ENCODE results near the gene SLC40A1. TPM values are rescaled to one million over a fixed set of nuclear protein-coding genes. Genes with fewer than 3 reads are reported as not detected.

SLC40A1 gene
- total and polyA plus RNA-seq, 2 donors (not counting 1 experiment from before 2014, with no cell fraction given), result 17.2 to 97.4 TPM

DNA sequence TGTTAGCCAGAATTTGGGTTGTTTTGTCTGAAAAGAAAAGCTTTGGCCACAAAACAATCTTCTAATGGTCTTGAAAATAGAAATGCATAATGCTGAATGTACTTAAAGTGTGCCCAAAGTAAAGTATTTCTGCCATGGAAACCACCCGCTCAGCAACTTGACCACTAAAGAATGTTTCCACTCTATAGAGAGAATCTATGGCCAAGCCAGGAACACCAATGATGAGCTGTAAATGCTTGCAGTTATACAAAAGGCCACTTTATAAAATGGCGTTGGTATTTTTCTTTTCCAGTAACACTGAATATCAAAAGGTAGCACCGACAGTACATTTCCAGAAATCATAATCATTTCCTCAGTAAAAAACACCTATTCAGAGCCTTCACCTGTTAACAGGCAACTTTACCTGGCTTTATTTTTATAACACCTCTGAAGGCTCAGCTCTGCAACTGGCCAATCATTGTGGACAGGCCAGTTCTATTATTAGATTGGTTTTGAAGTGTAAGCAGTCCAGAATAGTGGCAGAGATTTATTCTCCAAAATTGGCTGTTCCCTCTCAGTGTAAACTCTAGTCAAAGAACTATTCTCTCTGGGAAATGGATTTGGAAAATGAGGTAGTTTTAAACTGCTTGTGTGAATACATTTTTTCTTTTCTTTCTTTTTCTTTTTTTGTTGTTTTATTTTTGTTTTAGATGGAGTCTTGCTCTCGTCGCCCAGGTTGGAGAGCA is 36.1 kb downstream of the SLC40A1 start:
- H3K27ac ChIP-seq (ENCODE audit: insufficient read depth, low read length), result no peak overlapping the region
- DNase-seq (ENCODE audit: low read depth in 2 of 2), result no peak
- TF ChIP-seq, protein P1, sequence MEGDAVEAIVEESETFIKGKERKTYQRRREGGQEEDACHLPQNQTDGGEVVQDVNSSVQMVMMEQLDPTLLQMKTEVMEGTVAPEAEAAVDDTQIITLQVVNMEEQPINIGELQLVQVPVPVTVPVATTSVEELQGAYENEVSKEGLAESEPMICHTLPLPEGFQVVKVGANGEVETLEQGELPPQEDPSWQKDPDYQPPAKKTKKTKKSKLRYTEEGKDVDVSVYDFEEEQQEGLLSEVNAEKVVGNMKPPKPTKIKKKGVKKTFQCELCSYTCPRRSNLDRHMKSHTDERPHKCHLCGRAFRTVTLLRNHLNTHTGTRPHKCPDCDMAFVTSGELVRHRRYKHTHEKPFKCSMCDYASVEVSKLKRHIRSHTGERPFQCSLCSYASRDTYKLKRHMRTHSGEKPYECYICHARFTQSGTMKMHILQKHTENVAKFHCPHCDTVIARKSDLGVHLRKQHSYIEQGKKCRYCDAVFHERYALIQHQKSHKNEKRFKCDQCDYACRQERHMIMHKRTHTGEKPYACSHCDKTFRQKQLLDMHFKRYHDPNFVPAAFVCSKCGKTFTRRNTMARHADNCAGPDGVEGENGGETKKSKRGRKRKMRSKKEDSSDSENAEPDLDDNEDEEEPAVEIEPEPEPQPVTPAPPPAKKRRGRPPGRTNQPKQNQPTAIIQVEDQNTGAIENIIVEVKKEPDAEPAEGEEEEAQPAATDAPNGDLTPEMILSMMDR (conservative IDR thresholded peaks at IDR 0.05 in 1 of 2, IDR thresholded peaks at IDR 0.05 in 1 of 2; ENCODE audit: low read depth in 1 of 2, low read length in 2 of 2), result no peak
- no peak for TF ChIP-seq EZH2 (IDR thresholded peaks at IDR 0.05; ENCODE audit: low read length, missing control alignments)
- H3K27me3 ChIP-seq (ENCODE audit: control insufficient read depth, insufficient read depth, low read length), result no peaks in the 10 kb centered on the region
- no peaks in the 10 kb centered on the region for H4K20me1 ChIP-seq (ENCODE audit: control insufficient read depth, extremely low read depth, insufficient read depth, low read length)
- no peaks in the 10 kb centered on the region for H3K79me2 ChIP-seq (ENCODE audit: control insufficient read depth, insufficient read depth, low read length)
- no peak overlapping the region for H3K4me3 ChIP-seq (replicated peaks in 1 of 4; ENCODE audit: control extremely low read depth in 1 of 4, insufficient read depth in 1 of 4, low read depth in 3 of 4, low read length in 4 of 4)
- peaks cover 2% of the 10 kb centered on the region for H3K4me1 ChIP-seq (ENCODE audit: control insufficient read depth, extremely low read depth, insufficient read depth, low read length)
- no peaks in the 10 kb centered on the region for H3K9me3 ChIP-seq (ENCODE audit: control insufficient read depth, insufficient read depth, low read depth, low read length)
- no peak overlapping the region for H3K9ac ChIP-seq (ENCODE audit: insufficient read depth, low read length)
- no peaks in the 10 kb centered on the region for H3K36me3 ChIP-seq (ENCODE audit: control insufficient read depth, insufficient read depth, low read length)
- no peak overlapping the region for H3K4me2 ChIP-seq (ENCODE audit: extremely low read depth, insufficient read depth, low read length)
- H2AFZ ChIP-seq (ENCODE audit: low read length), result no peak overlapping the region

DNA sequence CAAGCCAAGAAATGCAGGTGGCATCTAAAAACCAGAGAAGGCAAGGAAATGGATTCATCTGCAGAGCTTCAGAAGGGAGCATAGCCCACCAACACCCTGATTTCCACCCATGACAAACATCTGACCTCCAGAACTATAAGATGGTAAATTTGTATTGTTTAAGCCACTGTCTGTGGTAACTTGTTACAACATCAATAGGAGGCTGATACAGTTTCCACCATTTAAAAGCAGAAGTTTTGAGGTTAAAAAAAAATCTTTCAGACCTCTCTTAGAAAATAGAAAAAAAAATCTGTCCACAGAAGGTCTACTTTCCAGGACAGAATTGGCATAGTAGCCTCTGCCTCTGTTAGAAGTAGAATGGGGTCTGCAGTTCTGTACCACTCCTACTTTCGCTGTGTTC is 37.2 kb downstream of the SLC40A1 start:
- no peaks in the 10 kb centered on the region for H3K79me2 ChIP-seq (ENCODE audit: control insufficient read depth, insufficient read depth, low read length)
- H3K9me3 ChIP-seq (ENCODE audit: control insufficient read depth, insufficient read depth, low read depth, low read length), result no peaks in the 10 kb centered on the region
- H3K9ac ChIP-seq (ENCODE audit: insufficient read depth, low read length), result no peak overlapping the region
- H3K4me1 ChIP-seq (ENCODE audit: control insufficient read depth, extremely low read depth, insufficient read depth, low read length), result no peaks in the 10 kb centered on the region
- no peak for DNase-seq (ENCODE audit: low read depth in 2 of 2)
- TF ChIP-seq EZH2 (IDR thresholded peaks at IDR 0.05; ENCODE audit: low read length, missing control alignments), result no peak
- TF ChIP-seq, protein P1 (conservative IDR thresholded peaks at IDR 0.05 in 1 of 2, IDR thresholded peaks at IDR 0.05 in 1 of 2; ENCODE audit: low read depth in 1 of 2, low read length in 2 of 2), result no peak
- H3K27me3 ChIP-seq (ENCODE audit: control insufficient read depth, insufficient read depth, low read length), result no peaks in the 10 kb centered on the region
- no peaks in the 10 kb centered on the region for H4K20me1 ChIP-seq (ENCODE audit: control insufficient read depth, extremely low read depth, insufficient read depth, low read length)
- H3K4me2 ChIP-seq (ENCODE audit: extremely low read depth, insufficient read depth, low read length), result no peak overlapping the region
- no peak overlapping the region for H2AFZ ChIP-seq (ENCODE audit: low read length)
- no peak overlapping the region for H3K27ac ChIP-seq (ENCODE audit: insufficient read depth, low read length)
- H3K4me3 ChIP-seq (replicated peaks in 1 of 4; ENCODE audit: control extremely low read depth in 1 of 4, insufficient read depth in 1 of 4, low read depth in 3 of 4, low read length in 4 of 4), result no peak overlapping the region
- H3K36me3 ChIP-seq (ENCODE audit: control insufficient read depth, insufficient read depth, low read length), result no peaks in the 10 kb centered on the region

DNA sequence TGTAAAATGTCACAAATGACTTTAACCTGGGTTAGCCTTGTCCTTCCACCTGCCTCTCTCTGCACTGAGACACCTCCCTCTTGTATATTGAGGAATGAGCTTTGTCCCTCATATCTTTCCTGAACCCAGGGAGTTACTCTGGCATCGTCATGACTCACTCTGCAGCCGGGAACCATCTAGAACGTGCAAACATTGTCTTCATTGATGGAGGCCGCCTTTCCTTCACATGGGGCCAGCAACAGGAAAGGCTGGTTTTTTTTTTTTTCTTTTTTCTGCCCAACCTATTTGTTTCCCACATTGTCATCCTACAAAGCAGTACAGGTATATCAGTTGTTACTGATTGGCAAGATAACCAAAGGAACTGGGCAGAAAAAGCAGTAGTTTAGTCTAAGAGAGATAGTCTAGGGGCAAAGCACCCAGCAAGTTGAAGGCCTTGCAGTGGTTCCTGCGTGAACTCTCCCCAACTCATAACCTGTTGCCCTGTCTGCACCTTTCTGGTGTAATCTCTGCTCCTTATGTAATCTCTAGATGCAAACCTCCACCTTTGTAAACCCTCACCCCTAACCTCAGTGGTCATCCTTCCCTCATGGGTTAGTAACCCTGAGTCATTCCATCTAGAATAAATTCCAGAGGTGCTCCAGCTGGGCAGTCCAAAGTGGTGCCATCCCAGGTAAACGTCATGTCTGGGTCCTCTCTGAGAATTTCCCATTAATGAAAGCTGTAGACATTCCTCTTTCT is 38.3 kb downstream of the SLC40A1 start:
- Histone ChIP-seq H3K4me1 (ENCODE audit: control insufficient read depth, extremely low read depth, insufficient read depth, low read length) (no peaks in the 10 kb centered on the region), H3K27me3 (ENCODE audit: control insufficient read depth, insufficient read depth, low read length) (no peaks in the 10 kb centered on the region), H3K79me2 (ENCODE audit: control insufficient read depth, insufficient read depth, low read length) (no peaks in the 10 kb centered on the region), H3K36me3 (ENCODE audit: control insufficient read depth, insufficient read depth, low read length) (no peaks in the 10 kb centered on the region), H2AFZ (ENCODE audit: low read length) (no peak overlapping the region), H3K27ac (ENCODE audit: insufficient read depth, low read length) (no peak overlapping the region), H4K20me1 (ENCODE audit: control insufficient read depth, extremely low read depth, insufficient read depth, low read length) (no peaks in the 10 kb centered on the region), H3K4me3 (replicated peaks in 1 of 4; ENCODE audit: control extremely low read depth in 1 of 4, insufficient read depth in 1 of 4, low read depth in 3 of 4, low read length in 4 of 4) (no peak overlapping the region), H3K4me2 (ENCODE audit: extremely low read depth, insufficient read depth, low read length) (no peak overlapping the region), H3K9me3 (ENCODE audit: control insufficient read depth, insufficient read depth, low read depth, low read length) (no peaks in the 10 kb centered on the region), H3K9ac (ENCODE audit: insufficient read depth, low read length) (no peak overlapping the region)
- no peak for DNase-seq (ENCODE audit: low read depth in 2 of 2)
- TF ChIP-seq, protein P1 (conservative IDR thresholded peaks at IDR 0.05 in 1 of 2, IDR thresholded peaks at IDR 0.05 in 1 of 2; ENCODE audit: low read depth in 1 of 2, low read length in 2 of 2), result no peak
- no peak for TF ChIP-seq EZH2 (IDR thresholded peaks at IDR 0.05; ENCODE audit: low read length, missing control alignments)
